ENCODE data around the gene MLPH.

DNA sequence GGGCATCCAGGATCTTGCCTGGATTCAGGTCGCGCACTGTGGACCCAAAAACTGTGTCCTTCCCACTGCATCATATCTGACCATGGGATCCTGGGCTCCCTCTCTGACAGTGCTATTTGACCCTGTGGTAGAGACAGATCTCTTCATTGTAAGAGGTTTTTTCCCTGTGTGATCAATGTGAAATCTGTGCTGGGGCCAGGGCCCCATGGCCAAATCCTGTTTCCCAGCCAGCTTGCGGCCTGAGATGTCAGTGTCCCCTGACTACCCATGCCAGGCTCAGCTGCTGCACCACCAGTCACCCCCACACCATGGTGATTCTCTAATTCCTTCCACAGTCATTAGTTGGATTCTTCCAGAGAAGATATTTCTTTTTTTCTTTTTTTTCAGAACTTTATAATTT lies 82.8 kb downstream of the MLPH start:
- TF ChIP-seq CTCF (conservative IDR thresholded peaks at IDR 0.05; ENCODE audit: low read depth, low read length): no peak
- TF ChIP-seq CEBPB (IDR thresholded peaks at IDR 0.05; ENCODE audit: low read depth, low read length): no peak
- no peak for TF ChIP-seq RCOR1 (IDR thresholded peaks at IDR 0.05; ENCODE audit: insufficient replicate concordance, low read length)
- no peak for TF ChIP-seq RAD21 (IDR thresholded peaks at IDR 0.05; ENCODE audit: low read length)
- TF ChIP-seq POLR2A (IDR thresholded peaks at IDR 0.05; ENCODE audit: low read depth, low read length): no peak
- TF ChIP-seq, protein P1, sequence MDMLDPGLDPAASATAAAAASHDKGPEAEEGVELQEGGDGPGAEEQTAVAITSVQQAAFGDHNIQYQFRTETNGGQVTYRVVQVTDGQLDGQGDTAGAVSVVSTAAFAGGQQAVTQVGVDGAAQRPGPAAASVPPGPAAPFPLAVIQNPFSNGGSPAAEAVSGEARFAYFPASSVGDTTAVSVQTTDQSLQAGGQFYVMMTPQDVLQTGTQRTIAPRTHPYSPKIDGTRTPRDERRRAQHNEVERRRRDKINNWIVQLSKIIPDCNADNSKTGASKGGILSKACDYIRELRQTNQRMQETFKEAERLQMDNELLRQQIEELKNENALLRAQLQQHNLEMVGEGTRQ (IDR thresholded peaks at IDR 0.05; ENCODE audit: low read depth, low read length): no peak

Data from IMR-90 (cell line).